ENCODE results near the gene ABTB1.
"Not testable (repeated sequence)": the region's sequence is repeated elsewhere in the genome, so short reads cannot be mapped to it uniquely, and the experiment has no call there.

The ABTB1 gene

DNA sequence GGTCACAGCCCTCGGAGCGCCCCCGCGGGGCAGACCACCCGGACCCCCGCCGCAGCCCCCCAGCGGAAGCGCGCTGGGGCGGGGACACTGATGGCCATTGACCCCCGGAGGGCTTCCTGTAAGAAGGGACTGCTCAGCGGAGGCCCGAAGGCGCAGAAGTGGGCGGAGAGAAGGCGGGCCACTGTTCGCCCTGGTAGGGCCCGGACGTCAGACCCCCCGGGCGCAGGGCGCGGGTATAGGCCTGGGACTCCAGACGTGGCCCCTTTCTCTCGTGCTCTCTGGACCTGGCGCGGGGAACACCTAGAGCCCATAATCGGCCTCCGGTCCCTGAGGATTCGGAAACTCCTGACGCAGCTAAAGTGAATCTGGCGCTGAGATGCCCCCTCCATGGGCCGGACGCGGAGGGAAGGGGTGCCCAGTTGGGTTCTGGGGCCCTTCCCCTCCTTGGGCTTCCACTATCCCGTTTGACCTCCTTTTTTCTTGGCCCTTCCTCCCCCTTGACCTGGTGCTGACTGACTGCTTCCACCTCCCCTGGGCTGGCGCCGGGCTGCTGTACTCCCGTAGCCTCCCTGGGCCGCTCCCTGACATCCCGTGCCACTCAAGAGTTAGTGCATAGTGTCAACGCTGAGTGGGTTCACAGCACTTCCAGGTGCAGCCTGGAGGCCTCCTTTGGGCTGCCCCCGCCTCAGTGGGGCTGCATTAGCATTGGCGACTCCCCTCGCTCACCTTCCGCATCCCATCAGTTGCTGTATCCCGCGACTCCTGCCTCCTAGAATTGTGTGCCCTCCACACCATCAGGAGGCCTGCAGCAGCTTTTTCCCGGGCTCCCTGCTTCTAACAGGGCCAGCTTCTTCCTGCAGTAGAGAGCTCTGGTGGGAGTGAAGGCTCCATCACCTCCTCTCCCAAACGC, 694 bp downstream of the ABTB1 start:
- DNase-seq: peak; percentile 44

DNA sequence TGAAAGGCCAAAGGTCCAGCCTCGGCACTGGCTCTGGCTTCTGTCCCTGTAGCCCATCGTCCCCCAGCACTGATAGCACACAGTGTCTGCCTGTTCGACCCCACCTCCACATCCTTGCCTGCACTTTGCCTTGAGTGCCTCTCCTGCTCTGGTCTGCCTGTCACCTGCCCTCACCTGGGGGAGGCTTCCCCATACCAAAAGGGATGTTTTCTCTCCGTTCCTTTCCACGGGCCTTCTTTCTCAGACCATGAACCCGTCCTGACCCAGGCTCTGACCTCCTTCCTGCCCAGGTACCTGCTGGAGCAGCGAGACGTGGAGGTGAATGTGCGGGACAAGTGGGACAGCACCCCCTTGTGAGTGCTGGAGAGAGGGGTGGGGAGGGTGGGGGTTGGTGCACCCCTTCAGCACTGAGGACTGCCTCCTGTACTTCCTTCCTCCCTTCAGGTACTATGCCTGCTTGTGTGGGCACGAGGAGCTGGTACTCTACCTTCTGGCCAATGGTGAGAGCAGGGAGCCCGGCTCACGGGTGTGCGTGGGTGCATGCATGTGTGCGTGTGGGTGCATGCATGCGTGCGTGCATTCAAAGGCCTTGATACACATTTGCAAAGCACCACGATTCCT, 1.5 kb downstream of the ABTB1 start:
- no peak for DNase-seq

DNA sequence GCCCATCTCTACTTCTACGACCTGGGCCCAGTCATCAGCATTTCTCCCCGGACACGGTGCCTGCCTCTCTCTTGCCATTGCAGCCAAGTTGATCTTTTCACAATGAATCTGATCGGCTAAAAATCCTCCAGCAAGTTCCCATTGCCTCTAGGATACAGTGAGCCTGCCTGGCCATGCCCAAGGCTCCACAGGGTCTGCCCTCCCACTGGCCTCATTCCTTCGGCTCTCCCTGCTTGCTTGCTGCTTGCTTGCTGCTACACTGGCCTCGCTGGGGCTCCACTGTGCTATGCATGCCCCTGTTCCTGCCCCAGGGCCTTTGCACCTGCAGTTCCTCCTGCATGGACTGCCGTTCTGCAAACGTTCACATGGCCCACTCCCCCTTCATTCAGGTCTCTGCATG, 2.0 kb downstream of the ABTB1 start:
- DNase-seq: no peak

DNA sequence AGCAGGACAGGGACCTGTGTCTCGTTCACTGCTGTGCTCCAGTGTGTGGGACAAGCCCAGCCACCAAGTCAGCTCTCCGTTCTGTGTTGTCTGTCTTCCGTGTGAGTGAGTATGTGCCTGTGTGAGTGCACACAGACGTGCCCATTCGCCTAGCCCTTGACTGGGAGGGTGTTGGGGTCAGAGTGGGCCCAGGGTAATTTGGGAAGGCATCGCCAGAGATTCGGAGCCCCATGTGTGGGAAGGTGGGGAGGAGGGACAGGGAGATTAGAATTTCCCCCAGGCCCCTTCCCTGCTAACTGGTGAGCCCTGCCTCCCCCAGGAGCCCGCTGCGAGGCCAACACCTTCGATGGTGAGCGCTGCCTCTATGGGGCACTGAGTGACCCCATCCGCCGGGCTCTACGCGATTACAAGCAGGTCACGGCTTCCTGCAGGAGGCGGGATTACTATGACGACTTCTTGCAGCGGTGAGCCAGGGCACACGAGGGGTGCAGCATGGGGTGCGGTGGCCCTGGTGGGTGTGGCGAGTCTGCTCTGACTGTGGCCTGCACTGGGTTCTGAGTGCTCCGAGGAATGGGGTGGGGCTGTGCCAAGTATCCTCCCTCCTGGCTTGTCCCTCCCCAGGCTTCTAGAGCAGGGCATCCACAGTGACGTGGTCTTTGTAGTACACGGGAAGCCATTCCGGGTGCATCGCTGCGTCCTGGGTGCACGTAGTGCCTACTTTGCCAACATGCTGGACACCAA, 3.1 kb downstream of the ABTB1 start:
- no peak for DNase-seq

DNA sequence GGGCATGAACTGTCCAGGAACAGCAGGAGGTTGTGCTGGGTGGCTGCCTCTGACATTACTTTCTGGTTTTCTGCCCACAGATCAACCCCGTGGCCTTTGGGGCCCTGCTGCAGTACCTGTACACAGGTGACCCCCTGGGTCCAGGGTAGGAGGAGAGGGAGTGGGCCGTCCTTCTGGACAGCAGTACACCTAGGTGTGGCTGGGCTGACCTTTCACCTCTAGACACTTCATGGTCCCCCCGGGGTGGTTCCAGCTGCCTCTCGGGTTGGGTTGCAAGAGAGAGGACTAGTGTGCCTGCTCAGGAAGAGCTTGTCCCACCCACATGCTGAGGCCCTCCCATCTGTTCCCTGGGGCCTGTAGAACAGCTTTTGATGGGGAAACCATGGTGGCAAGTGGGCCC, 3.7 kb downstream of the ABTB1 start:
- no peak for DNase-seq

DNA sequence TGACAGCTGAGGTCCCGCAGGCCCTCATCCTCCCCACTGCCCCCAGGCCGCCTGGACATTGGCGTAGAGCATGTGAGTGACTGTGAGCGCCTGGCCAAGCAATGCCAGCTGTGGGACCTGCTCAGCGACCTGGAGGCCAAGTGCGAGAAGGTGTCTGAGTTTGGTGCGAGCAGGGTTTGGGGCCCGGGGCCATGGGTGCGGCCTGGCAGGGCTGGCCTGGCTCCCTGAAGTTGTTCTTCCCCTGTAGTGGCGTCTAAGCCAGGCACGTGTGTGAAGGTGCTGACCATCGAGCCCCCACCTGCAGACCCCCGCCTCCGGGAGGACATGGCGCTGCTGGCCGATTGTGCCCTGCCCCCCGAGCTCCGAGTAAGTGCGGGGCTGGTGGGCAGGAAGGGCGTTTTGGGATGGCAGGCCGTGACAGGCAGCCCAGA, 4.2 kb downstream of the ABTB1 start:
- no peak for DNase-seq

DNA sequence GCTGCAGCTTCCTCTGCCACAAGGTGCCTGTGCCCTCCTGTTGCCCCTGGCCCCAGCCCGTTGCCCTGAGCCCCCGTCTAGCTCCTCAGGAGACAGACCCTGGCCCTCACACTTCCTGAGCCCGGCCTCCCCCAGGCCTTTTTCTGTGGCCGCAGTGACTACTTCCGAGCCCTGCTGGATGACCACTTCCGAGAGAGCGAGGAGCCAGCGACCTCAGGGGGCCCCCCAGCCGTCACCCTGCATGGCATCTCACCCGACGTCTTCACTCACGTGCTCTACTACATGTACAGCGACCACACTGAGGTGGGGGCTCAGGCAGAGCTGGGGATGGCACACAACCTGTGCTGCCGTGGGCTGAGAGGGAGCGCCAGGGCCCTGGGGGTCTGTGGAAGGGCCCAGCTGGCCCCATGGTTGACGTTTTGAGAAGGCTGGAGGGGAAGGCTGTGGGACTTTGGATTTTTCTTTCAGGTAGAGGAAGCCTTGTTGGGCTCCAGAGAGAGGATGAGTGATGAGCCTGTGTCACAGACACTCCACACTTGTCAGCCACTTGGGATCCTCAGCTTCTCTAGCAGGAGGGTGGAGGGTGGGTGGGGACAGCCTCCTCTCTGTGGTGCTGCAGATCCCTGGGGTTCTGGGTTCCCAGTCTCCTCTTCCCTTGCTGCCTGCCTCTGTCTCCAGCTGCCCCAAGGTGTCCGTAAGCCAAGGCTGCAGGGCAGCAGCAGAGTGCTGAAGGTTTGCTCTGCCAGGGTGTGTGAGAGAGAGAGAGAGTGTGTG, 5.0 kb downstream of the ABTB1 start:
- no peak for DNase-seq

DNA sequence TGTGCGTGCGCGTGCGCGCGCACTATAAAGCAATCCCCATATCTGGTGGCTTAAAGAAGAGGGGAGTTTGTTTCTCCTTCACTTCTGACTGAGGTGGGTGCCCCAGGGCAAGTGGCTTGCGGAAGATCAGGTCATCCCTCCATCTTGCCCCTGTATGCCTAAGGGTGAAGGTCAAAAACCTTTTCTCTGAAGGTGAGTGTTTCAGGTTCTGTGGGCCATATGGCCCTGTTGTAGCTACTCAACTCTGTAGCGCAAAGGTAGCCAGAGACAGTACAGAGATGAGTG, 5.5 kb downstream of the ABTB1 start:
- no peak for DNase-seq

DNA sequence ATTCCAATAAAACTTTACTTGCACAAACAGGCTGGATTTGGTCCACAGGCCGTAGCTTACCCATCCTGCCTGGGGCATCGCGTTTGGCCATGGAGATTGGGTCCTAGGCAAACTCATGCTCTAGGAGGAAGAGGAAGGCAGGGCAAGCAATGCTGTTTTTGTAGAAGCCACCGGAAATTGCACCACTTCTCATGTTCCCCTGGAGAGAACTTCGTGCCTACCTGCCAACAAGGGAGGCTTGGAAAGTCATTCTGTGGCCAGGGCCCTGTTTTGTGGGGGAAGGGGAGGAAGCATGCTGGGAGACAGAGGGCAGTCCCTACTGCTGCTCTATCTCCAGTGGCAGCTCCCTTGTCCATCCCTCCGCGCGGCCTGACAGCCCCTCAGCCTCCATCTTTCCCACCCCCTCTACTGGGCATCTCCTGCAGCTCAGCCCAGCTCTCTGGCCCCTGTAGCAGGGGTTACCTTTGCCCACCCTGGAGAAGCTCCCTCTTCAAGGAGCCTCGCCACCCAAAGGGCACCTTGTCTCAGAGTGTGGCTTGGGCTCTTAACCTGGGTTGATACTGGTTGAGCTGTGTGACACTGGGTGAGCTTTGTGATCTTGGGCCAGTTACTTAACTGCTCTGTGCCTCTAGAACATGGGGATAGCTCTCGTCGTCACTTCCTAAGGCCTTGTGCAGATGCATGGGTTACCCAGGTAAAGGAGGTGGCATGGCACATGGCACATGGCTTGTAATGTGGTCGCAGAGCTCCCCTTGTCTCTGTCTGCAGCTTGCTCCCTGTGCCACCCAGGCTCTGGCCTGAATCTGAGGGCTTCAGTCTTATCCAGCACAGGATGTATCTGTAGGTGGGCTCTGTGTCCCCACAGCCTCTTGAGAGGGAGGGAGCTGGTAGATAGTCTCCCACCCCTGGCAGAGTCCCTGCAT, 6.1 kb downstream of the ABTB1 start:
- DNase-seq: no peak

DNA sequence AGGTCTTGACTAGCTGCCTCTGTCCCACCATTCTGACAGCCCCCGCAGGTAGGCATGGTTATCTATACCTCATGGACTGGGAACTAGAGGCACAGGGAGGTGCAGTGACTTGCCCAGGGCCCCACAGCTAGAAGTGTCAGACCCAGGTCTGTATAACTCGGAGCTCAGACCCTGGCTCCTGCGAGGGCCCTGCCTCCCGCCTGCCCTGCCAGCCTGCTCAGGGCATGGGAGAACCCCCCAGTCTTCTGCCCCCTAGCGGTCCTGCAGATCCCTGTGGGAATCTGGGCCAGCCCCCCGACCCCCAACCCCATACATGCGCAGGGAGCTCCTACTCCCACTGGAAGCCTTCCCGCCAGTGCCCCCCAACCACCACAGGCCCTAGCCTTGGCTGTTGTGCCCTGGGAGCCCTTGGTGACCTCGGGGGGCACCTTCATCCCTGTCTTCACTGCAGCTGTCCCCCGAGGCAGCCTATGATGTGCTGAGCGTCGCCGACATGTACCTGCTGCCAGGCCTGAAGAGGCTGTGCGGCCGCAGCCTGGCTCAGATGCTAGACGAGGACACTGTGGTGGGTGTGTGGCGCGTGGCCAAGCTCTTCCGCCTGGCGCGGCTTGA, 6.9 kb downstream of the ABTB1 start:
- DNase-seq: no peak

DNA sequence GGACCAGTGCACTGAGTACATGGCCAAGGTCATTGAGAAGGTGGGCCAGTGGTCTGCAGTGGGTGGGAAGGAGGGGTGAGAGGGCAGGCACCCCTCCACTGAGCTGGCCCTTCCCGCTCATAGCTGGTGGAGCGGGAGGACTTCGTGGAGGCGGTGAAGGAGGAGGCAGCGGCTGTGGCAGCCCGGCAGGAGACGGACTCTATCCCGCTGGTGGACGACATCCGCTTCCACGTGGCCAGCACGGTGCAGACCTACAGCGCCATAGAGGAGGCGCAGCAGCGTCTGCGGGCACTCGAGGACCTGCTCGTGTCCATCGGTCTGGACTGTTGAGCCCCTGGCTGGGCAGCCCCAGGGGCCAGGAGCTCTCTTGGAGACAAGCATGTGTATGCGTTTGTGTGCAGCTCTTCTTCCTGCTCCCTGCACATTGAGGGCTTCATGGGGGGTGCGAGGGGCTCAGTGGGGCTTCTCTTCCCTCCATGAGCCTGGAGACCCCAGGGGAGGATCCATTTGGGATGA, 7.5 kb downstream of the ABTB1 start:
- no peak for DNase-seq

DNA sequence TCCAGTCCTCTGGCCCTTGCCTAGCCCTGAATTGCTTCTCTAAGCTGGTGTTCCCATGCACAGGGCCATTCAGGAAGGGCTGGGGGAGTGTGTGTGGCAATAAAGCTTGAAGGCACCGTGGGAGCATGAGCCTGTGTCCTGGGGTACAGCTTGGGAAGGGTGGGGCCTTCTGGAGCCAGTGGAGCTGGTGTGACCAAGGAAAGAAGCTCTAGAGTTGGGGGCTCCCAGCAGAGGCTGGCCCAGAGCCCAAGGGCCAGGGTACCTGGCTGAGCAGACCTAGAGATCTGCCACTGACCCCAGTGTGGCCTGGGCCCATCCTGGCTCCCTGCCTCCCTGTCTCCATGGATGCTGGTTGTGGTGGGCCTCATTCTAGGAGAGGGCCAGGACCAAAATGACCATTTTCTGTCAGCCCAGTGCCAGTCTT, 8.1 kb downstream of the ABTB1 start:
- no peak for DNase-seq

DNA sequence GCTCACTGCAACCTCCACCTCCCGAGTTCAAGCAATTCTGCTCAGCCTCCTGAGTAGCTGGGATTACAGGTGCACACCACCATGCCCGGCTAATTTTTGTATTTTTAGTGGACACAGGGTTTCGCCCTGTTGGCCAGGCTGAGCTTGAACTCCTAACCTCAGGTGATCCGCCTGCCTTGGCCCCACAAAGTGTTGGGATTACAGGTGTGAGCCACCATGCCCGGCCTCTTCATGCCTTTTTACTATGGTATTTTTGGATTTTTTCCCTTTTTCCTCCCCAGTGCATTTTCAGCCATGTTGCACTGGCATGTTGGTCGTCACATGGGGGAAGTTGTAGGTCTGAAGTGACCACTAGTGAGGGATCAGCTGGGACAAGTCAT, 9.4 kb downstream of the ABTB1 start:
- DNase-seq: not testable (repeated sequence)

DNA sequence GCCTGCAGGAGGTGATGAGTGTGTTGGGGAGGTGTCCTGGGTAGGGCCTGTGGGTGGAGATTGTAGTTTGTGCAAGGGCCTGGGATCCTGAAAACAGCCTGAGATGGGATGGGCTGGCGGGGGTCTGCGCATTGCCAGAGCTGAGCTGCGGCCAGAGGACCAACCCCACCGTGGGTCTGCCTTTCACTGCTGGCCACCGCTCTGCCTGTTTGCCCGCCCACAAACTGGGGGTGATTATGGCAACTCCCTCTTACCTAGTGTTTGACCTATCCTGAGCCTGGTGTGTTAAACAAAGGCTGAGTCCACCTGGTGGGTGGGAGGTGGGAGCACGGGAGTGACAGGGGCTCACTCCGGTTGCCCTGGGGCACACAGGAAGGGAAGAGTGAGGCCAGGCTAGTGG, 9.8 kb downstream of the ABTB1 start:
- no peak for DNase-seq

DNA sequence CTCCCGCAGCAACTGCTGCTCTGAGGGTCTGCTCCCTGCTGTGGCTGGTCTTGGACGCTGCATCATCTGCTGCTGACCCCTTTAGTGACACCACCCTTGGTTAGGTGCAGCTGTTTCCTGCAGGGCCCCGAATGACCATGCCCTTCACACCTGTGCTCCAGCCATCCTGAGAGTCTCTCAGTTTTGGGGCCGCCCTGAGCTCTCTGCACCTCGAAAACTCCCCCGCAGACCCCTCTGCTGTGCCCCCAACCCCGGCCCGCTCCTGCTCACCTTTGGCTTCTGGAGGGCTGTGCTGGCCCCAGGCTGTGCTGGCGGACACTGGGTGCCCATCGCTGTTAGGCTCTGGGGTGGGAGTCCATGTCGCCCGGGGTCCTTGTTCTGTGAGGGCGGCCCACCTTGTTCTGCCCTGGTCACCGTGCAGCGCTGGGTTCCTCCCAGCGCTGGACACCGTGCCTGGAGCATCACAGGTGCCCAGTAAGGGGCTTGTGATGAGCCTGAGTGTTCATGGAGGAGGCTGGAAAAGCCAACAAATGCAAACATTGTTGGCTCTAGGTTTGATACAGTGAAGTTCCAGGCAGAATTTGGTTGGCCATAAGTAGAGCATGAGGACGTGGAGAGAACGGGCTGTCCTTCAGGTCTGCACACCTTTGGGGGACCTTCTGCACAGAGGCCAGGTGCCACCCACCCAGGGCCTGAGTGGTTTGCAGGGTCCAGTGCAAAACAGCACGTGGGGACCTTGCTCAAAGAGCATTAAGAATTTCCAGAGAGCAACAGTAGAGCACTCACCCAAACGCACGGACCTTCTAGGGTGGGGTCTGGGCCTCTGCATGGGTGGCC, 12.3 kb downstream of the ABTB1 start:
- DNase-seq: no peak

DNA sequence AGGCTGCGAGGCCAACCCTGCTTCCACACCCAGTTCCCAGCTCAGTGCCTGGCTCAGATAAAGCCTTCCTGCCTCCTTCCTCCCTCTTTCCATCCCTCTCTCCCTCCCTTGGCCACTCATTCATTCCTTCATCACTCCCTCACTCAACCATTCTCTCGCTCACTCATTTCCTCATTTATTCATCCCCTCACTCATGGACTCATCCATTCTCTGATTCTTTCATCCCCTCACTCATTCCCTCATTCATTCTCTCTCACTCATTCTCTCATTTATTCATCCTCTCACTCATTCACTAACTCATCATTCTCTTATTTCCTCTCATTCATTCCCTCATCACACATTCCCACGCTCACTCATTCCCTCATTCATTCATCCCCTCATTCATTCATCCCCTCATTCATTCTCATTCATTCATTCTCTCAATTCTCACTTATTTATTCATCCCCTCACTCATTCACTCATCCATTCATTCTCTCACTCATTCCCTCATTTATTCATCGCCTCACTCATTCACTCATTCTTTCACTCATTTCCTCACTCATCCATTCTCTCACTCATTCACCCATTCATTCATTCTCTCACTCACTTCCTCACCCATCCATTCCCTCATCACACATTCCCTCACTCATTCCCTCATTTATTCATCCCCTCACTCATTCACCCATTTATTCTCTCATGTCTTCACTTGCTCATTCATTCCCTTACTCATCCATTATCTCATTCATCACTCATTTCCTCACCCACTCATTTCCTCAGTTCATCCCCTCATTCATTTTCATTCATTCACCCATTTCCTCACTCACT, 13.2 kb downstream of the ABTB1 start:
- no peak for DNase-seq

DNA sequence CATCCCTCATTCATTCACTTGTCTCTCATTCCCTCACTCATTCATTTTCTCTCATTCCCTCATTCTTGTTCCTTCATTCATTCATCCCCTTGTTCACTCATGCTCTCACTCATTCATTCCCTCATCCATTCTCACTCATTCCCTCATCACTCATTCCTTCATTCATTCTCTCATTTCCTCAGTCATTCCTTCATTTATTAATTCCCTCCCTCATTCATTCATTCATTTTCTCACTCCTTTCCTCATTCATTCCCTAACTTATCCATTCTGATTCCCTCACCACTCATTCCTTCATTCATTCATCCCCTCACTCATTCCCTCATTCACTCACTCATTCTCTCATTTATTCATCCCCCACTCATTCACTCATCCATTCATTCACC, 13.8 kb downstream of the ABTB1 start:
- DNase-seq: no peak

DNA sequence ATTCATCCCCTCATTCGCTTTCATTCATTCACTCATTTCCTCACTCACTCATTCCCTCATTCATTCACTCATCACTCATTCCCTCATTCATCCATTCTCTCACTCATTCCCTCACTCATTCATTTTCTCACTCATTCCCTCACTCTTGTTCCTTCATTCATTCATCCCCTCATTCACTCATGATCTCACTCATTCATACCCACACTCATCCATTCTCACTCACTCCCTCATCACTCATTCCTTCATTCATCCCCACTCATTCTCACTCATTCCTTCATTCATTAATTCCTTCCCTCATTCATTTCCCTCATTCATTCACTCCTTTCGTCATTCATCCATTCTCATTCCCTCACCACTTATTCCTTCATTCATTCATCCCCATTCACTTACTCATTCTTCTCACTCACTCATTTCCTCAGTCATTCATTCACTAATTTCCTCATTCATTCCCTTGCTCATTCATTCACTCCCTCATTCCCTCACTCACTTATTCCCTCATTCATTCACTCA, 14.5 kb downstream of the ABTB1 start:
- DNase-seq: no peak

DNA sequence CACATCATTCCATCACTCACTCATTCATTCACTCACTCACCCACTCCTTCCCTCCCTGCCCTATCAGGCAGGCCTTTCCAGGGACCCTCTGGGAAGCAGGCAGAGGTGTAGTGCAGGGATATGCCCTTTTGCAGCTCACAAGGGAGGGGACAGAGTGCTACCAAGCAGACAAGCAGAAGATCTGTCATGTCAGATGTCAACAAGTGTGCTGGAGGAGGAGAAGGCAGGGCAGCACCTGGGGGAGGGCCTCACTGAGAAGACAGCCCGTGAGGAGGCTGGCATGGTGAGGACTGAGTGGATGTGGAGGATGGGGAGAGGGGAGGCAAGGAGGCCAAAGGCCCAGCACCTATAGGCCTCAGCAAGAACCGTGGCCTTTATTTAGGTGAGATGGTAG, 15.3 kb downstream of the ABTB1 start:
- no peak for DNase-seq

All from activated CD4-positive, alpha-beta T cell treated with anti-CD3 and anti-CD28 coated beads, Interleukin-2, Interleukin-6, amounts not matched to agents 100 ng/mL and 50 ng/mL, durations not matched to agents 16 hours and 8 hours (primary cell).